ENCODE measurements around the gene PRR5L.

Gene PRR5L

GRCh38 chr11:36358436-36358835 is 62.3 kb downstream of the PRR5L start:
- DNase-seq (ENCODE audit: low read depth) = no peak

- no peak for DNase-seq (ENCODE audit: low read depth)
Observed at GRCh38 chr11:36360318-36360717, 64.2 kb downstream of the PRR5L start.

GRCh38 chr11:36360826-36361415 is 64.8 kb downstream of the PRR5L start:
- DNase-seq (ENCODE audit: low read depth) = no peak

GRCh38 chr11:36361472-36361871 is 65.4 kb downstream of the PRR5L start:
- DNase-seq (ENCODE audit: low read depth) = no peak

- no peak for DNase-seq (ENCODE audit: low read depth)
Observed at GRCh38 chr11:36361901-36362391, 65.9 kb downstream of the PRR5L start.

- no peak for DNase-seq (ENCODE audit: low read depth)
Observed at GRCh38 chr11:36362902-36363301, 66.8 kb downstream of the PRR5L start.

- DNase-seq (ENCODE audit: low read depth) = no peak
Observed at GRCh38 chr11:36363361-36364268, 67.5 kb downstream of the PRR5L start.

GRCh38 chr11:36364551-36365325 is 68.7 kb downstream of the PRR5L start:
- DNase-seq (ENCODE audit: low read depth) = no peak

- no peak for DNase-seq (ENCODE audit: low read depth)
Observed at GRCh38 chr11:36365907-36366306, 69.8 kb downstream of the PRR5L start.

- no peak for DNase-seq (ENCODE audit: low read depth)
Observed at GRCh38 chr11:36367806-36368680, 72.0 kb downstream of the PRR5L start.

GRCh38 chr11:36371181-36371580 is 75.1 kb downstream of the PRR5L start:
- DNase-seq (ENCODE audit: low read depth) = no peak

- DNase-seq (ENCODE audit: low read depth) = no peak
Observed at GRCh38 chr11:36371590-36371989, 75.5 kb downstream of the PRR5L start.

GRCh38 chr11:36372101-36372771 is 76.1 kb downstream of the PRR5L start:
- DNase-seq (ENCODE audit: low read depth) = no peak

GRCh38 chr11:36373016-36374010 is 77.2 kb downstream of the PRR5L start:
- no peak for DNase-seq (ENCODE audit: low read depth)

- DNase-seq (ENCODE audit: low read depth) = no peak
Observed at GRCh38 chr11:36374726-36375125, 78.6 kb downstream of the PRR5L start.

GRCh38 chr11:36375353-36376008 is 79.4 kb downstream of the PRR5L start:
- no peak for DNase-seq (ENCODE audit: low read depth)

- peak; percentile 12 for DNase-seq (ENCODE audit: low read depth)
Observed at GRCh38 chr11:36376009-36376887, 80.2 kb downstream of the PRR5L start.

All from T-helper 22 cell (primary cell).